Endothelial cell of umbilical vein (primary cell): ENCODE results near the gene SMCO2.

ENCODE experiments used
- EZH2 ChIP-seq: IDR thresholded peaks from 2 replicates; pipeline ENCODE4 v1.6.1; 2012; ENCODE audit warnings: borderline replicate concordance, low read depth, mild to moderate bottlenecking, moderate library complexity, low read length, inconsistent platforms; ENCODE audit not compliant: severe bottlenecking
- POLR2A ChIP-seq: IDR thresholded peaks from 2 replicates; pipeline ENCODE4 v1.6.1; 2012; ENCODE audit warnings: low read depth, mild to moderate bottlenecking, control low read depth, low read length

- TF ChIP-seq EZH2 (no peak), POLR2A (no peak)
These were observed 9.8 kb upstream of the SMCO2 start for GRCh38 chr12:27436768-27437167.
